Thyroid gland (tissue), 4 donors: ENCODE results near the gene TTC34. TPM values are rescaled to one million over a fixed set of nuclear protein-coding genes. Genes with fewer than 3 reads are reported as not detected.

Experiments used
- DNase-seq, 2 donors: peaks; one replicate each; pipeline ENCODE4 v3.0.0-alpha.2; 2019
- H3K27ac ChIP-seq, 3 donors: fragments of 200-600 bp; sonication (generic); 1 replicate in 2 of 3; 2 replicates in 1 of 3; pipeline ENCODE4 v1.5.1; 2016 to 2019; ENCODE audit warnings: mild to moderate bottlenecking in 1 of 3, moderate library complexity in 1 of 3
- H3K27me3 ChIP-seq: fragments of 200-600 bp; sonication (generic); one replicate; pipeline ENCODE4 v1.5.1; 2019
- H3K36me3 ChIP-seq, 2 donors: fragments of 200-600 bp; sonication (generic); one replicate each; pipeline ENCODE4 v1.5.1; 2016 to 2019
- H3K4me1 ChIP-seq, 2 donors: fragments of 200-600 bp; sonication (generic); one replicate each; pipeline ENCODE4 v1.5.1; 2017 to 2019
- H3K4me3 ChIP-seq, 3 donors: fragments of 200-600 bp; sonication (generic); replicated peaks in 1 of 3; 1 replicate in 2 of 3; 2 replicates in 1 of 3; pipeline ENCODE4 v1.5.1; 2016; ENCODE audit warnings: mild to moderate bottlenecking in 1 of 3
- H3K9me3 ChIP-seq: fragments of 200-600 bp; sonication (generic); one replicate; pipeline ENCODE4 v1.5.1; 2017
- CTCF ChIP-seq, 6 experiments: fragments of 200-600 bp in 3 of 6; fragments of 450-650 bp in 3 of 6; sonication (generic) in 3 of 6; IDR thresholded peaks; one replicate each; pipeline ENCODE4 v1.5.1; 2016 to 2019; ENCODE audit warnings: antibody characterized with exemption in 6 of 6, mild to moderate bottlenecking in 2 of 6, inconsistent platforms in 1 of 6, moderate library complexity in 1 of 6
- POLR2A ChIP-seq, 2 donors: fragments of 450-650 bp; IDR thresholded peaks; one replicate each; pipeline ENCODE4 v1.6.1; 2017; ENCODE audit warnings: antibody characterized with exemption in 2 of 2, mild to moderate bottlenecking in 2 of 2, moderate library complexity in 1 of 2
- WGBS, 2 donors: methylation state at CpG; one replicate each; pipeline ENCODE4 v1.1.5; 2017; 5-methylcytosine and 5-hydroxymethylcytosine counted together
- intact Hi-C: fragments of 100-400 bp; cut with DNase I; formaldehyde crosslinking; loops from one replicate; pipeline ENCODE4 v1.15.1; 2023
- total RNA-seq, 4 donors: library from RNA; depleted of rRNA; stranded (reverse); fragments of >200 nt; gene quantifications; one replicate each; pipeline ENCODE4 v1.2.3, GENCODE V29; 2016

The TTC34 gene
- total RNA-seq, 4 donors from 2014 or later, result 0.81 to 2.2 (median 1.9) TPM

- intact Hi-C loops, result loop anchor here (10.0 kb wide), 1 partner anchor 603 kb away; no protein-coding TSS in a partner anchor
- DNase-seq, result no peak
- Histone ChIP-seq H3K27me3 (no peaks in the 10 kb centered on the region), H3K36me3 (no peaks in the 10 kb centered on the region), H3K9me3 (no peaks in the 10 kb centered on the region), H3K4me1 (no peaks in the 10 kb centered on the region), H3K4me3 (no peak overlapping the region), H3K27ac (no peak overlapping the region)
- no peak for TF ChIP-seq CTCF (IDR thresholded peaks at IDR 0.05)
- no peak for TF ChIP-seq POLR2A (IDR thresholded peaks at IDR 0.05)
- 76 to 82% methylated on average over 11 to 12 of the region's 17 CpGs for WGBS, 2 donors
These were observed 20.0 kb upstream of the TTC34 start for GRCh38 chr1:2821373-2821955.

GRCh38 chr1:2820731-2821372, 19.4 kb upstream of the TTC34 start:
- TF ChIP-seq POLR2A (IDR thresholded peaks at IDR 0.05) (no peak), CTCF (IDR thresholded peaks at IDR 0.05) (no peak)
- DNase-seq, result no peak
- Histone ChIP-seq H3K36me3 (no peaks in the 10 kb centered on the region), H3K4me1 (no peaks in the 10 kb centered on the region), H3K4me3 (no peak overlapping the region), H3K9me3 (no peaks in the 10 kb centered on the region), H3K27ac (no peak overlapping the region), H3K27me3 (no peaks in the 10 kb centered on the region)
- intact Hi-C loops, result loop anchor here (10.0 kb wide), 1 partner anchor 604 kb away; no protein-coding TSS in a partner anchor
- WGBS, 2 donors, result 75 to 88% methylated on average over 6 of the region's 11 CpGs

- no peak overlapping the region for H3K27ac ChIP-seq
- H3K9me3 ChIP-seq, result no peaks in the 10 kb centered on the region
- TF ChIP-seq POLR2A (IDR thresholded peaks at IDR 0.05) (no peak), CTCF (IDR thresholded peaks at IDR 0.05) (no peak)
- no peak overlapping the region for H3K4me3 ChIP-seq
- intact Hi-C loops, result loop anchor here (10.0 kb wide), 1 partner anchor 605 kb away; no protein-coding TSS in a partner anchor
- no peaks in the 10 kb centered on the region for H3K4me1 ChIP-seq
- 95 to 96% methylated on average over 28 of the region's 31 CpGs for WGBS, 2 donors
- DNase-seq, result no peak
- H3K36me3 ChIP-seq, result no peaks in the 10 kb centered on the region
- H3K27me3 ChIP-seq, result no peaks in the 10 kb centered on the region
These were observed 18.6 kb upstream of the TTC34 start for GRCh38 chr1:2819831-2820730.

GRCh38 chr1:2819429-2819828, 17.9 kb upstream of the TTC34 start:
- Histone ChIP-seq H3K27me3 (no peaks in the 10 kb centered on the region), H3K4me3 (no peak overlapping the region), H3K27ac (no peak overlapping the region), H3K4me1 (no peaks in the 10 kb centered on the region), H3K36me3 (no peaks in the 10 kb centered on the region), H3K9me3 (no peaks in the 10 kb centered on the region)
- intact Hi-C loops, result no loop called here
- DNase-seq, result no peak
- TF ChIP-seq CTCF (IDR thresholded peaks at IDR 0.05) (no peak), POLR2A (IDR thresholded peaks at IDR 0.05) (no peak)
- WGBS, 2 donors, result 91 to 95% methylated on average over 5 of the region's 5 CpGs
